Measurements from ENCODE around the gene ITPR2. TPM values are rescaled to one million over a fixed set of nuclear protein-coding genes. Genes with fewer than 3 reads are reported as not detected.

The ITPR2 gene
- total RNA-seq, 1 experiment from 2014 or later, result 4.0 TPM

GRCh38 chr12:26345471-26346003 lies 487.5 kb downstream of the ITPR2 start:
- ChIA-PET POLR2A (ENCODE audit: unreplicated experiment) (no interaction called here), CTCF (no interaction called here)
- Histone ChIP-seq H3F3A (ENCODE audit: low read length, unreplicated experiment) (no peaks in the 10 kb centered on the region), H3K36me3 (ENCODE audit: low read depth, low read length) (no peaks in the 10 kb centered on the region), H3K4me2 (ENCODE audit: low read length) (no peak overlapping the region), H3K9ac (ENCODE audit: low read length) (no peak overlapping the region), H4K20me1 (ENCODE audit: low read length) (no peaks in the 10 kb centered on the region), H3K27ac (ENCODE audit: low read length) (no peak overlapping the region), H3K27me3 (ENCODE audit: low read length) (no peaks in the 10 kb centered on the region), H3K79me2 (ENCODE audit: low read length) (no peaks in the 10 kb centered on the region), H3K9me2 (replicated peaks; ENCODE audit: low read length) (no peaks in the 10 kb centered on the region), H2AFZ (ENCODE audit: low read length) (no peak overlapping the region), H3K4me1 (ENCODE audit: insufficient read depth, low read length) (peaks cover 6% of the 10 kb centered on the region; the same call in 1 of the 2 replicates), H3K9me3 (ENCODE audit: low read length) (no peaks in the 10 kb centered on the region), H3K4me3 (ENCODE audit: low read length) (no peak overlapping the region)
- BruUV-seq (replicated peaks), result no TSS peak
- intact Hi-C loops (cut with micrococcal nuclease), result no loop called here
- TF ChIP-seq CTCF (conservative IDR thresholded peaks at IDR 0.05; ENCODE audit: low read depth, low read length), result no peak
- no peak for TF ChIP-seq EZH2 (IDR thresholded peaks at IDR 0.05; ENCODE audit: low read length, unreplicated experiment)
- TF ChIP-seq EZH2phosphoT487 (IDR thresholded peaks at IDR 0.05; ENCODE audit: borderline replicate concordance, low read length), result no peak
- no peak for DNase-seq
- ATAC-seq, result no peak

- intact Hi-C loops (cut with micrococcal nuclease), result no loop called here
- no peaks in the 10 kb centered on the region for H3F3A ChIP-seq (ENCODE audit: low read length, unreplicated experiment)
- H2AFZ ChIP-seq (ENCODE audit: low read length), result no peak overlapping the region
- TF ChIP-seq EZH2 (IDR thresholded peaks at IDR 0.05; ENCODE audit: low read length, unreplicated experiment) (no peak), CTCF (conservative IDR thresholded peaks at IDR 0.05; ENCODE audit: low read depth, low read length) (no peak), EZH2phosphoT487 (IDR thresholded peaks at IDR 0.05; ENCODE audit: borderline replicate concordance, low read length) (no peak)
- no peaks in the 10 kb centered on the region for H3K9me3 ChIP-seq (ENCODE audit: low read length)
- no peaks in the 10 kb centered on the region for H3K79me2 ChIP-seq (ENCODE audit: low read length)
- H3K36me3 ChIP-seq (ENCODE audit: low read depth, low read length), result no peaks in the 10 kb centered on the region
- H3K4me1 ChIP-seq (ENCODE audit: insufficient read depth, low read length), result peaks cover 15% of the 10 kb centered on the region
- no peak for ATAC-seq
- no peak overlapping the region for H3K9ac ChIP-seq (ENCODE audit: low read length)
- ChIA-PET POLR2A (ENCODE audit: unreplicated experiment) (no interaction called here), CTCF (no interaction called here)
- H3K9me2 ChIP-seq (replicated peaks; ENCODE audit: low read length), result no peaks in the 10 kb centered on the region
- H3K27me3 ChIP-seq (ENCODE audit: low read length), result no peaks in the 10 kb centered on the region
- H4K20me1 ChIP-seq (ENCODE audit: low read length), result no peaks in the 10 kb centered on the region
- no TSS peak for BruUV-seq (replicated peaks)
- no peak overlapping the region for H3K4me2 ChIP-seq (ENCODE audit: low read length)
- H3K27ac ChIP-seq (ENCODE audit: low read length), result no peak overlapping the region
- no peak overlapping the region for H3K4me3 ChIP-seq (ENCODE audit: low read length)
- DNase-seq, result no peak
Observed at GRCh38 chr12:26341491-26341890, 491.5 kb downstream of the ITPR2 start.

GRCh38 chr12:26340649-26341048 lies 492.3 kb downstream of the ITPR2 start:
- POLR2A ChIA-PET (ENCODE audit: unreplicated experiment), result no interaction called here
- H4K20me1 ChIP-seq (ENCODE audit: low read length), result no peaks in the 10 kb centered on the region
- H3K4me2 ChIP-seq (ENCODE audit: low read length), result no peak overlapping the region
- no peaks in the 10 kb centered on the region for H3K36me3 ChIP-seq (ENCODE audit: low read depth, low read length)
- no peak overlapping the region for H2AFZ ChIP-seq (ENCODE audit: low read length)
- no peak for ATAC-seq
- BruUV-seq (replicated peaks), result no TSS peak
- DNase-seq, result no peak
- H3K9me2 ChIP-seq (replicated peaks; ENCODE audit: low read length), result no peaks in the 10 kb centered on the region
- CTCF ChIA-PET, result no interaction called here
- intact Hi-C loops (cut with micrococcal nuclease), result no loop called here
- H3K79me2 ChIP-seq (ENCODE audit: low read length), result no peaks in the 10 kb centered on the region
- H3K4me1 ChIP-seq (ENCODE audit: insufficient read depth, low read length), result peaks cover 14% of the 10 kb centered on the region
- H3K9me3 ChIP-seq (ENCODE audit: low read length), result no peaks in the 10 kb centered on the region
- no peak overlapping the region for H3K9ac ChIP-seq (ENCODE audit: low read length)
- H3K27ac ChIP-seq (ENCODE audit: low read length), result no peak overlapping the region
- H3K27me3 ChIP-seq (ENCODE audit: low read length), result no peaks in the 10 kb centered on the region
- H3F3A ChIP-seq (ENCODE audit: low read length, unreplicated experiment), result no peaks in the 10 kb centered on the region
- TF ChIP-seq CTCF (conservative IDR thresholded peaks at IDR 0.05; ENCODE audit: low read depth, low read length), result no peak
- no peak overlapping the region for H3K4me3 ChIP-seq (ENCODE audit: low read length)

Measured in PC-3 (cell line).